Neutrophil (primary cell): ENCODE results near the gene REEP2.

Experiments used
- H3K27ac ChIP-seq: fragments of 200-600 bp; sonication (generic); 2 replicates; pipeline ENCODE4 v1.5.1; 2016; ENCODE audit warnings: mild to moderate bottlenecking, moderate library complexity
- H3K27me3 ChIP-seq: fragments of 200-600 bp; sonication (generic); 2 replicates; pipeline ENCODE4 v1.6.0; 2016; ENCODE audit warnings: mild to moderate bottlenecking
- H3K36me3 ChIP-seq: fragments of 200-600 bp; sonication (generic); 2 replicates; pipeline ENCODE4 v1.5.1; 2017
- H3K4me1 ChIP-seq, 2 experiments: fragments of 200-600 bp in 1 of 2; sonication (generic) in 1 of 2; 1 replicate in 1 of 2; 2 replicates in 1 of 2; pipeline versions ENCODE4 v1.5.1 to v1.6.1; 2013 to 2016; ENCODE audit warnings: low read depth in 1 of 2, low read length in 1 of 2, mild to moderate bottlenecking in 1 of 2, moderate library complexity in 1 of 2; ENCODE audit not compliant: control insufficient read depth in 1 of 2, insufficient read depth in 1 of 2
- H3K4me3 ChIP-seq, 2 experiments: fragments of 200-600 bp in 1 of 2; sonication (generic) in 1 of 2; 1 replicate in 1 of 2; 2 replicates in 1 of 2; pipeline ENCODE4 v1.5.1; 2013 to 2016; ENCODE audit warnings: low read depth in 1 of 2, low read length in 1 of 2, mild to moderate bottlenecking in 1 of 2, moderate library complexity in 1 of 2
- H3K9me3 ChIP-seq: fragments of 200-600 bp; sonication (generic); 2 replicates; pipeline ENCODE4 v1.5.1; 2016
- TF ChIP-seq, protein P1 (sequence below): fragments of 200-600 bp; sonication (generic); IDR thresholded peaks from 2 replicates; pipeline ENCODE4 v1.5.1; 2016; ENCODE audit warnings: antibody characterized with exemption

Gene REEP2

DNA sequence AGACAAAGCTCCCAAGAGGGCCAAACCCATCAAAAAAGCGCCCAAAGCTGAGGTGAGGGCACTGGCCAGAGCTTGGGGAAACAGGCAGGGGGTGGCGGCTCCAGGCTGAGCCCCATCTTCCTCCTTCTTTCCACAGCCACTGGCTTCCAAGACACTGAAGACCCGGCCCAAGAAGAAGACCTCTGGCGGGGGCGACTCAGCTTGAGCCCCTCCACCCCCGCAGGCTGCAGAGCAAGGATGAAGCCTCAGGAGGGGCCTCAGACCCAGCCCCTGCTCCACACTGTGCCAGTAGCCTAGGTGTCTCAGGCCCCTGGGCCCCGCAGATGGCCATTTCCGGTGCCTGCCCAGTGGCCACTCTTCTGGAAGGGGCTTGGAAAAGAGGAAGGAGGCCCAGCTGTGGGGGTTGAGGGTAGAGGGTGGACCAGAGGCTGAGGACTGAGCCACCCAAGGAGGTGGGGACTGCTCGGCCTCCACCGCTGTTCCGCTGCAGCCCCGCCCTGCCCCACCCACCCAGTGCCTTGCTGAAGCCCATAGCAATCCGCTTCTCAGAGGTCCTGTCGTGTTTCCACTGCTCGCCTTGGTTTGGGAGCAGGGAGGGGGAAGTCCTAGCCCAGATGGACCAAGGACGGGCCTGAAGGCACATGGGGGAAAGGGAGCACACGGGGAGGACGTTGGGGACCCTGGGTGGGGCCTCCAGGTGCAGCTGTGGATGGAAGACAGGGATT, 6.9 kb downstream of the REEP2 start:
- Histone ChIP-seq H3K9me3 (no peaks in the 10 kb centered on the region), H3K27ac (no peak overlapping the region), H3K4me3 (no peak overlapping the region), H3K4me1 (peaks cover 0 to 5% of the 10 kb centered on the region in 2 experiments), H3K36me3 (no peaks in the 10 kb centered on the region), H3K27me3 (peaks cover 7% of the 10 kb centered on the region)
- TF ChIP-seq, protein P1, sequence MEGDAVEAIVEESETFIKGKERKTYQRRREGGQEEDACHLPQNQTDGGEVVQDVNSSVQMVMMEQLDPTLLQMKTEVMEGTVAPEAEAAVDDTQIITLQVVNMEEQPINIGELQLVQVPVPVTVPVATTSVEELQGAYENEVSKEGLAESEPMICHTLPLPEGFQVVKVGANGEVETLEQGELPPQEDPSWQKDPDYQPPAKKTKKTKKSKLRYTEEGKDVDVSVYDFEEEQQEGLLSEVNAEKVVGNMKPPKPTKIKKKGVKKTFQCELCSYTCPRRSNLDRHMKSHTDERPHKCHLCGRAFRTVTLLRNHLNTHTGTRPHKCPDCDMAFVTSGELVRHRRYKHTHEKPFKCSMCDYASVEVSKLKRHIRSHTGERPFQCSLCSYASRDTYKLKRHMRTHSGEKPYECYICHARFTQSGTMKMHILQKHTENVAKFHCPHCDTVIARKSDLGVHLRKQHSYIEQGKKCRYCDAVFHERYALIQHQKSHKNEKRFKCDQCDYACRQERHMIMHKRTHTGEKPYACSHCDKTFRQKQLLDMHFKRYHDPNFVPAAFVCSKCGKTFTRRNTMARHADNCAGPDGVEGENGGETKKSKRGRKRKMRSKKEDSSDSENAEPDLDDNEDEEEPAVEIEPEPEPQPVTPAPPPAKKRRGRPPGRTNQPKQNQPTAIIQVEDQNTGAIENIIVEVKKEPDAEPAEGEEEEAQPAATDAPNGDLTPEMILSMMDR = no peak

DNA sequence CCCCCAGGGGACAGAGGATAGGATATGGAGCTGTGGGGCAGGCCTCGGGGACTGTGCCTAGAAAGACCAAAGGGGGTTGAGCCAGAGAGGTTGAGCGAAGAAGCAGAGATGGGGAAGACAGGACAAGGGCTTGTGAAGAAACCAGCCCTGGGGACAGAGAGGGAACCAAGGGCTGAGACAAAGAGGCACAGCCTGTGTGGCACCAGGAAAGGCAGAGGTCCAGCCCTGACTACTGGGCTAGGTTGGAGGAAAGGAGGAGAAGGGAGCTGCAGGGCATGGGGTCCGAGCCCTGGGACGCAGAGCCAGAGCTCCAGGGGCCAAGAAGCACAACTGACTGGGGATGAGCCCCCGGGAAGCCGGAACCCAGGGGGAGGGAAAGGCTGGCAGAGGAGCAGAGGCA, 9.2 kb downstream of the REEP2 start:
- H3K27ac ChIP-seq = no peak overlapping the region
- H3K27me3 ChIP-seq = no peaks in the 10 kb centered on the region
- no peak overlapping the region for H3K4me3 ChIP-seq
- TF ChIP-seq, protein P1 = no peak
- H3K9me3 ChIP-seq = no peaks in the 10 kb centered on the region
- H3K4me1 ChIP-seq = peaks cover 0 to 5% of the 10 kb centered on the region in 2 experiments
- H3K36me3 ChIP-seq = no peaks in the 10 kb centered on the region

DNA sequence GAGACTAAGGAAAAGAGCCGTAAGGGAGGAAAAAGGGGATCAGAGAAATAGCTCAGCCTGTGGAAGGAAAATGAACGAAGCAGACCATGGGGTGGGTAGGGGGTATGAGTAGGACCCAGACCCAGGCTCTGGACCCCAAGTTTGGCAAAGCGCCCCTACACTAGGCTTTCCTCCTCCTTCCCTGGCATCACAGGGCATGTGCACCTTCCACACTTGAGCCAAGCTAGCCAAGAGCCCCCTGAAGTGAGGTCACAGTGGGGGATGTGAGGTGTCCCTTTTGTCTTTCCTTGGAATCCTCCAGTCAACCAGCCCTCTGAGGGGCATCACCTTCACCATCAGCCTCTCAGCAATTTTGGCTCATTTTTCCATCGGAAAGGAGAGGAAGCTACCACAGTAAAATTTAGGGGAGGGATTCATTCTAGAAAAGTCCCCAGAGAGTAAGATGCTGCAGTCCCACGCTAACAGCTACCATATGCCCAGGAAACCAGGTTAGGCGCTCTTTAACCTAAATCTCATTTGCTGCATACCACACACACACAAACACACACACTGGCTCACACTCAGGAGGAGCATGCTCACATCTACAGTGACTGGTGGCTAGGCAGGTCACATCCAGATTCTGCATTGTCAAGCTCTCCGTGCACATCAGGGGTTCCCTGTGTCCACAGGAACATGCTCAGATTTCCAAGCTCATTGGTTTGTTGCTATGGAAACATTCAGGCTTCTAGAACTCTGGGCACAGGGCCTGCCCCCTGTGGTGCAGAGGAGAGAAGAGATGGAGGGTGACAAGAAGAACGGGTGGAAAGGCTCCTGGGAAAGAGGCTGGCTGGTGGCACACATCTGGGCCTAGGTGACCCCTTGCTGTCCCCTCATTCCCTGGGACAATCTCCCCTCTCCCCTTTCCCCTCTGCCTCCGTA, 9.9 kb downstream of the REEP2 start:
- no peaks in the 10 kb centered on the region for H3K27me3 ChIP-seq
- TF ChIP-seq, protein P1 = no peak
- no peaks in the 10 kb centered on the region for H3K9me3 ChIP-seq
- no peak overlapping the region for H3K27ac ChIP-seq
- H3K36me3 ChIP-seq = no peaks in the 10 kb centered on the region
- no peak overlapping the region for H3K4me3 ChIP-seq
- H3K4me1 ChIP-seq = peaks cover 0 to 5% of the 10 kb centered on the region in 2 experiments

DNA sequence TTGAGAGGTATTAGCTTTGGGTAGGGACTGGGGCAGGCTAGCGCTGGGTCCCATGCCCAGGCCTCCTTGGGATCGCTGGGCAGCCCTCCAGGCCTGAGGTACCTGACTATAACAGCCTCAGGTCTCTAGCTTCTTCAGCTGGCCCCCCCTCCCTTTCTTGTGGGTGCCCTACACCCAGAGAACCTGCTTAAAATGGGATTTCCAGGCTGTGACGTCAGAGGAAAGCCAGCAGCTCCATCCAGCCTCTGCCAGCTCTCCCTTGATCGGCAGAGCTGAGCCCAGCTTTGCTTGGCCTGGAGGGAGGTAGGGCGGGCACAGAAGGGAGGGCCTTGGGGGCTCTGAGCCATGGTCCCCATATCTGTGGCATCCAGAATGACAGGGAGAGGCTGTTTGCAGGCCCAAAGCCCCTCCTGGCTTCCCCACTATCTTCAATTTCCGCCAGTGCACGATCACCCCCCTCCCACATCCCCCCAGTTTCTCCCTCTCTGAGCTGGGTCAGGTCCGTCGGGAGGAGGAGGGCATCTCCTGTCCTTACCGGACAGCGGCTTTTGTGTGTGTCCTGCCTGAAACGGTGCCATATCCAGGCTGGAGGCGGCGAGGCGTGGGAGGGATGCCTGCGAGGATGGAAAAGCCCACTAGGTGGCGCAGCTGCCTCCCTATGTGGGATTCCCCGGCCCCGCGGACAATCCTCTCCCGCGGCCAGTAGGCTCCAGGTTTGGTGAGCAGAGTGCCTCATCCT, 10.8 kb downstream of the REEP2 start:
- H3K27me3 ChIP-seq = no peaks in the 10 kb centered on the region
- H3K9me3 ChIP-seq = no peaks in the 10 kb centered on the region
- H3K27ac ChIP-seq = no peak overlapping the region
- peaks cover 0 to 5% of the 10 kb centered on the region in 2 experiments for H3K4me1 ChIP-seq
- H3K36me3 ChIP-seq = no peaks in the 10 kb centered on the region
- H3K4me3 ChIP-seq = peak overlapping the region in 1 of 2 experiments; percentile 10
- TF ChIP-seq, protein P1 = peak; percentile 94

DNA sequence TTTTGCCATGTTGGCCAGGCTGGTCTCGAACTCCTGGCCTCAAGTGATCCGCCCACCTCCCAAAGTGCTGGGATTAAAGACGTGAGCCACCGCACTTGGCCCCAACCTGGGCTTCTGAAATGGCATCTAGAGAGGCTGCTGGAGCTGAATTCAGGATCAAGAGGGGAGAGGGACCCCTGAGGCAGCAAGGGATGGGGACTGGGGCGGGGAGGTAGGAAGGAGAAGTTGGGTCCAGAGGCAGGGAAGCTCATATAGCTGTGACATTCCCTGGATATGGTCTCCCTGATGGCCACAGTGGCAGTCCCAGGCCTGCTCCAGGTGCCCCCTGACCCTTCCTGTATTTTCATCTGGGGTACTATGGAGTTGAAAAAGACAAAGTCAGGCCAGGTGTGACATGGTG, 12.1 kb downstream of the REEP2 start:
- H3K27me3 ChIP-seq = no peaks in the 10 kb centered on the region
- no peaks in the 10 kb centered on the region for H3K36me3 ChIP-seq
- H3K4me1 ChIP-seq = peaks cover 0 to 5% of the 10 kb centered on the region in 2 experiments
- TF ChIP-seq, protein P1 = no peak
- no peak overlapping the region for H3K4me3 ChIP-seq
- no peaks in the 10 kb centered on the region for H3K9me3 ChIP-seq
- H3K27ac ChIP-seq = no peak overlapping the region
